ENCODE measurements around the gene TBX6. TPM values are rescaled to one million over a fixed set of nuclear protein-coding genes. Genes with fewer than 3 reads are reported as not detected.
A peak's percentile ranks its signal among the peaks of the same experiment; 100 is the strongest.

The TBX6 gene
- total RNA-seq, 1 experiment from 2014 or later = 0.48 TPM

DNA sequence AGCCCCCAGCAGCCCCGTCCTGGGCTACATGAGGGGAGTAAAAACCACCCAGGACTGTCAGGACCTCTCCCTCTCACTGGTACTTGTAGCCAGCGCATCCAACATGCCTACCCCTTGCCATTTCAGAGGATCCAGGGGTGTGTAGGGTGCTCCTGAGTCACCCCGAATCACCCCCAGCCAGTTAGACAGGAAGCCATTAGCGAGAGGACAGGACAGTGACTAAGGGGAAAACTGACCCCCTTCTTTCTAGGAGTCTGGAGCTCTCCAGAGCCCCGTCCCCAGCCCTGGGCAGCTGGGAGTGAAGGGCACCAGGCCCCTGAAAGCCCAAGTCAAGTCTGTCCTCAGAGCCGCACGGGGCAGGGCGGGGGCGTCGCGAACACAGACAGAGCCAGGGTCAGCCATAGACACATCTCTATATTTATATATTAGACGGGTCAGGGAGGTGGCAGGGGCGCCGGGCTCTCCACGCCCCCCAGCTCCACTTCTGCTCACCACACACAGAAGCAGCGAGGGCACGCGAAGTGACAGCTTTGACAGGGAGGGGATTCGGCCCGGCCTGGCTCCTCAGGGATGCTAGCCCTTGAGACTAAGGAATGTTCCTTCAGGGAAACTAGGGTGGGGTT lies 22.1 kb upstream of the TBX6 start:
- no peak for DNase-seq (ENCODE audit: low read depth)

- peak; percentile 10 for DNase-seq (ENCODE audit: low read depth)
Observed at GRCh38 chr16:30113031-30113710, 21.4 kb upstream of the TBX6 start, which contains the start of gene GDPD3. Gene GDPD3 (minus strand): TSS chr16:30113537. CDS start chr16:30113478, 59 bp downstream.

DNA sequence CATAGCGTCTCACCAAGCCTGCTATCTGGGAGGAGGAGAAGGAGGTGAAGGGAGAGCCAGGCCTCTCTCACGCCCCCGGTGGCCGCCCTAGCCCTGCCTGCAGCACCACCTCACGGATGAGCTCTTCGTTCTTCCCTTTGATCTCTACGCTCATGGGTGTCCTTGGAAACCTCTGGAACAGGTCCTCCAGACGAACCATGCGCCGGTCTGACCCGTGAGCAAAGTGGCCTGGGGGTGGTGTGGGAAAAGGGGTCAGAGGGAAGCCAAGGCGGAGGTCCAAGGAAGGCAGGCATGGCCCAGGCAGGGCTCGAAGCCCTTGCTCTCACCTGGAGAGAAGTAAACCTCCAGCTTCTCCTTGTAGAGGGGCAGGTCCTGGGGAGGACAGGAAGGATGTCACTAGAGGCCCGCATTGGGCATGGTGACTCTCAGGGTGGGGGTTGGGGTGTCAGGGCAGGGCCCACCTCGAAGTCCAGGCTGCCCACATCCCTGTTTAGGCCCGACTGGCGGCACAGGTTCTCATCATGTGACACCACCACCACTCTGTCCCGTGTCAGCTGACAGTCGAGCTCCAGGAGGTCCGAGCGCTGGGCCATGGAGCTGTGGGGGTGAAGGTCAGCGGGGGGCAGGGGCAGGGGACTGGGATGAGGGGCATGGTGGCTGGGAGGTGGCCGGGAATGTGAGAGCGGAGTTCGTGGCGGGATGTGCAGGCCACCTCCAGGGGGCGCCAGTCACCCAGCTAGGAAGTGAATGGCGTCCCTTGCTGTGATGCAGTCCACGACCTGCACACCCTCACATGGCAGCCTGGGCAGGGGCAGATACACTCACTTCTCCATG lies 20.7 kb upstream of the TBX6 start:
- DNase-seq (ENCODE audit: low read depth) = peak; percentile 32

DNA sequence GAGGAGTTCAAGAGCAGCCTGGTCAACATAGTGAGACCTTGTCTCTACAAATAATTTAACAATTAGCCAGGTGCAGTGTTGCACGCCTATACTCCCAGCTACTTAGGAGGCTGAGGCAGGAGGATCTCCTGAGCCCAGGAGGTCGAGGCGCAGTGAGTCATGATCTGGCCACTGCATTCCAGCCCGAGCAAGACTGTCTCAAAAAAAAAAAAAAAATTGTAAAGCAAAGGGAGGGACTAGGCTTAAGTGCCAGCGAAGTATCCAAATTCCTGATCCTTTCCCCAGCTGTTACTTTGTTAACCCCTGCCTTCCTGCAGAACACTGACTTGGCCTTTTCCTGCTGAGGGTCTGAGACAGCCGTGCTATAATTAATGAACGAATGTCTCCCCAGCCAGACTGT lies 18.9 kb upstream of the TBX6 start:
- no peak for DNase-seq (ENCODE audit: low read depth)

DNA sequence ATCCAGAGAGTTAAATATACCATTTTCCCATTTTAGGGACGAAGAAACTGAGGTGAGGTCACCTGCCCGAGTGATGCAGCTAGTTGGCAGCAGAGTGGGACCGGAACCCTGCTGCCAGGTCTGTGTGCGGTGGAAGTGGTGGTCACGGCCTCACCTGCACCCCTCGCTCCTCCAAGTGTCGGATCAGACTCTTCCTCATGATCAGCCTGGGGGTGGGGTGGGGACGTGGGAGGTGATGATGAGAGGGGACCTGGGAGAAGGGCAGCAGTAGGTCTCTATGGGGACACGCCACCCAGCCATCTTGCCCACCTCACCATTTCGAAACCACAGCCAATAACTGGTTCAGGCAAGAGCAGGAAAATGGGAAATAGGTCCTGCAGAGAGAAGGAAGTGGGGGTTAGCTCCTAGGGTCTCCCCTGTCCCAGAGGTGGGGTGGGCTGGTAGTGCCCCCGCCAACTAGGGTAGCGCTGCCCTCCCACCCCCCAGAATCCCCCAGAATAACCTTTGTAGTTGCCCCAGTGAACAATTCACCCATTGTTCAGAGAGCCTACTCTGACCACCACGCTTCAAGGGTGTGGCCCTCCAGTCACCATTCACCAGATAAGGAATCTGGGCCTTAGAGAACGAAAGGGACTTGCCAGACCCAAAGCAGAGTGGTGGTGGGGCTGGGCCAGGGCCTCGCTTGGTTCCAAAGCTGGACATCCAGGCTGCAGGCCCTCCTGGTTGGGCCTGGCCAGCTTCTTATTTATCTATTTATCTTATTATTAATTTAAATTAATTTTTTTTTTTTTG lies 16.5 kb upstream of the TBX6 start:
- DNase-seq (ENCODE audit: low read depth) = no peak

DNA sequence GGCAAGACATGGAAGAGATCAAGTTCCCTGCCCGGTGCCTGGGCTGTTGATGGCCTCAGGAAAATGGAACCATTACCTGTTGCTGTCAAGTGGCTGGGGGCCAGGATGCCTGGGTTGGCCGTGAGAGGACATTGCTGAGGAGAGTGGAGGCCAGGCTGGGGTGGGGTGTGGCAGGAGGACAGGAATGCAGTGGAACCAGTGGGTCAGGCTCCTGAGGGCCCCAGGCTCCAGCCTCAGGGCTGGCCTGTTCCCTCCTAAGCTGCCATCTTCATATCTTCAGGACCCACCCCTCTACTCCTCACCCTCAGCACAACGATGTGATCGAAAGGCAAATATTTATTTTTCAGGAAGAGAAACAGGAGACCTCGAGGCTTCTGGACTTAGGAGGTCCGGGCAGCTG lies 12.8 kb upstream of the TBX6 start:
- DNase-seq (ENCODE audit: low read depth) = no peak

- DNase-seq (ENCODE audit: low read depth) = no peak
Observed at GRCh38 chr16:30104090-30104489, 12.4 kb upstream of the TBX6 start.

- no peak for DNase-seq (ENCODE audit: low read depth)
Observed at GRCh38 chr16:30096862-30097563, 5.3 kb upstream of the TBX6 start.

DNA sequence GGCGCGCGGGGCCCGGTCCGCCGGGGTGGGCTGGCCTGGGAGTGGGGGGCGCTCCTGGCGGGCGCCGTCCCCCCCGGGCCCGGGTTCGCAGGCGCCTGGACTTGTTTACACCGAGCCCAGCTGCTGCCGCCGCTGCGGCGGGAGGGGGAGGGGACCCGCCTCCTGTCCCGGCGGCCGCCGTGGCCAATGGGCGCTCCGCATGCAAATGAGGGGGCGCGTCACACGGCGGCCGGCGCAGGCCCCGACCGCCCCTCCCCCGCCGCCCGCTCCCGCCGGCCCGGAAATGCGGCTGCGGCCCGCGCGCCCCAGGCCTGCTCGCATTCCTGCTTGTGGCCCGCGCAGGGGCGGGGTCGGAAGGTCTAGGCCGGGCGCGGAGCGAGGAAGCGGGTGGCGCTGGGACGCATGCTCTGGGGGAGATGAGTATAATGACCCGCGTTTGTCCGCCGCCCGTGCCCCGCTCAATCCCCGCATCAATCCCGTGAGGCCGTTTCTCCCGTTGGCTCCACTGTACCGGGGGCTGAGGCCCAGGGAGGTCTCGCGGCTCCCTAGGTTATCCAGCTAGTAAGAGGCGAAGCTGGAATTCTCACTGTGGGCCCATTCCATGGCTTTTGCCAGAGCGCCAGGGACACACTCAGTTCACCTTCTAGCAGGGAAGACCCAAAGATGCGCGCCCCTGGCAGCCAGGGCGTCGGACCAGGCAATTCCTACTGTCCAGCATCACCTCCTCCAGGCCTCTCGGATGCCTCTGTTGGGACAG lies 4.6 kb upstream of the TBX6 start, which contains the start of gene YPEL3:
Gene YPEL3, minus strand, starts transcription at position 109 of the 757 bp plus-strand sequence. CDS start 731 bp downstream, outside the sequence.
- peak; percentile 85 for DNase-seq (ENCODE audit: low read depth)

GRCh38 chr16:30095166-30096078 lies 3.7 kb upstream of the TBX6 start:
- DNase-seq (ENCODE audit: low read depth) = no peak

DNA sequence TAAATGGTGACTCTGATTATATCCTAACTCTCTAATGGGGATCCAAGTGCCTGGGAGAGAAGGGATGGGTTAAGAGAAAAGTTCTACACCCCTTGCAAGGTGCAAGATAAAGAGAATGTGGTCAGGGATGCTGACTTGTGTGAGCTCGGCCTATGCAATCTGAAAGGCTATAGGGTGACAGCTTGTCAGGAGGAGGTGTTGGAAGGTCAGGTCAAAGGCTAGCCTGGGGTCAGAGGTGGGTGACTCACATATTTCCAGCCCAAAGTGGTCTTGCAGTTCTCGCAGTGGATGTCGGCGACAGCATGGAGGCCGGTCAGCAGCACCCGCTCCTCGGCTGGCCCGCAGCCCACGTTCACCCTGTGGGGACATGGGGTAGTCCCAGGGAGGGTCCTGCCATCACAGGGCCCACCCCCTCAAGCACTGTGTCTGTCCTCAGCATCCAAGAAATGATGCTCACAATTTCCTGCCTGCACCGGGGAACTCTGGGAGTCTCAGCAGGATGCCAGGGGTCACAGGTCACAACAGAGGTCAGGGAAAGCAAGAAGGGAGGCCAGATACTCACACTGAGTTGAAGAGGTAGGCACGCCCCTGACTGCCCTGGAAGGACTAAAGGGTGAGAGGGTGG lies 2.9 kb upstream of the TBX6 start:
- no peak for DNase-seq (ENCODE audit: low read depth)

- peak; percentile 75 for DNase-seq (ENCODE audit: low read depth)
Observed at GRCh38 chr16:30092373-30093010, 768 bp upstream of the TBX6 start.

- DNase-seq (ENCODE audit: low read depth) = no peak
Observed at GRCh38 chr16:30090610-30091331, 953 bp downstream of the TBX6 start.

DNA sequence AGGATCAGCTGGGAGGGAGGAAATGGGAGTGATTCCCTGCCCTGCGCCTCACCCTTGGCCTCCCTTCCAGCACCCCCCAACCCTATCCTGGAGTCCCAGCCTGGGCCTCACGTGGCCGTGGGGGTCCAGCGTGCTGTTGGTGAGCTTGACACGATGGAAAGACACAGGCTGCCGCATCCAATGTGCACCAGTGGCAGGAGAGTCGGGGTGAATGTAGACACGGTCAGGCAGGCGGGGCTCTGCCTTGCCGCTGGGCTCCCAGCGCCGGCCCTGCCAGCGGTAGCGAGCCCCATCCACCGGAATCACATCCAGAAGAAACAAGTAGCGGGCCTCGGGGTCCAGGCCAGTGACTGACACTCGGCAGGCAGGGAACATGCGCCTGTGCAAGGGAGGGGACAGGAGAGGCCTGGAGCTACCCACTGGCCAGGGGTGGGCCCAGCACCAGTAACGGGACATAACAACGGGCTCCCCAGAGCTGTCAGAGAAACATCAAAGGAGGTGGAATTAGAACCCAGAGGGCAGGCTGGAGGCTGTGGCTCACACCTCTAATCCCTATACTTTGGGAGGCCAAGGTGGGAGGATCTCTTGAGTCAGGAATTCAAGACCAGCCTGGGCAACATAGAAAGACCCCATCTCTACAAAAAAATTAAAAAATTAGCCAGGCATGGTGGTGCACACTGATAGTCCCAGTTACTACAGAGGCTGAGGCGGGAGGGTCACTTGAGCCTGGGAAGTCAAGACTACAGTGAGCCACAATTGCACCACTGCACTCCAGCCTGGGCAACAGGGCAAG lies 2.7 kb downstream of the TBX6 start:
- no peak for DNase-seq (ENCODE audit: low read depth)

GRCh38 chr16:30088237-30088831 lies 3.4 kb downstream of the TBX6 start:
- DNase-seq (ENCODE audit: low read depth) = no peak

DNA sequence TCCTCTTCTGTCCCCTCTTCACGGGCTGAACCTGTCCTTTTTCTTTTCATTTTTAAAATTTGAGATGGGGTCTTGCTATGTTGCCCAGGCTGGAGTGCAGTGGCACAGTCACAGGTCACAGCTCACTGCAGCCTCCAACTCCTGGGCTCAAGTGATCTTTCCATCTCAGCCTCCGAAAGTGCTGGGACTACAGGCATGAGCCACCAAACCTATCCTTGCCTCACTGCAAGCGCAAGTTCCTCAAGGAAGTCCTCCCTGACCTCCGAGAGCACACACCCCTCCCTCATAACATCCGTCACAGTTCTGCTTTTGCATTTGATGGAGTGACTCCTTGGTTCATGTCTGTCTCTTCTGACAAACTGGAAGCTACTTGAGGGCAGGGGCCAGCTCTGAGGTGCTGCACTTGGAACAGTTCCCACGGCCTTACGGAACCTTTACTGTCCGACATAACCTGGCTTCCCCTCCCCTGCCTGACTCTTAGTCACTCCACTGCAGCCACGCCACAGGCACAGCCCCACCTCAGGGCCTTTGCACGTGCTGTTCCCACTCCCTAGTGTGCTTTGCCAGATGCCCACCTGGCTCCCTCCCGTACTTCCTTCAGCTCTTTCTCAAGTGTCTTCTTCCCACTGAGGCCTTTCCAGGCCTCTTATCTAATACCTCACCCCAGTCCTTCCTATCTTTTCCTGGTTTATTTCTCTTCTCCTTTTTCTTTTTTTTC lies 4.4 kb downstream of the TBX6 start:
- no peak for DNase-seq (ENCODE audit: low read depth)

All from RPMI7951 (cell line).